DND-41 (cell line): Measurements from ENCODE around the gene HDAC6.

Experiments
- ATAC-seq: fragments of 200-7000 bp; cut with Tn5 transposase; 3 replicates; pipeline ENCODE4 v1.9.1; 2021; ENCODE audit warnings: low read depth; ENCODE audit not compliant: insufficient read depth
- DNase-seq: peaks from one replicate; pipeline ENCODE4 v3.0.0-alpha.2; 2020
- H2AFZ ChIP-seq: 2 replicates; pipeline ENCODE4 v1.6.0; 2012; ENCODE audit warnings: low read depth, low read length
- H3K27ac ChIP-seq: 2 replicates; pipeline ENCODE4 v1.5.1; 2012; ENCODE audit warnings: low read length, inconsistent platforms
- H3K27me3 ChIP-seq: fragments of 200-600 bp; sonication (generic); 2 replicates; pipeline ENCODE4 v1.6.0; 2012; ENCODE audit warnings: low read length, mild to moderate bottlenecking, inconsistent platforms; ENCODE audit not compliant: insufficient read depth, poor library complexity
- H3K36me3 ChIP-seq: 2 replicates; pipeline ENCODE4 v1.5.1; 2012; ENCODE audit warnings: low read length, inconsistent platforms; ENCODE audit not compliant: insufficient read depth
- H3K4me1 ChIP-seq: 2 replicates; pipeline ENCODE4 v1.5.1; 2012; ENCODE audit warnings: mild to moderate bottlenecking, low read length; ENCODE audit not compliant: insufficient read depth
- H3K4me2 ChIP-seq: 2 replicates; pipeline ENCODE4 v1.6.0; 2012; ENCODE audit warnings: mild to moderate bottlenecking, moderate library complexity, low read length, inconsistent platforms; ENCODE audit not compliant: insufficient read depth
- H3K4me3 ChIP-seq, 2 experiments: fragments of 200-600 bp in 1 of 2; shearing (Covaris generic) in 1 of 2; 2 replicates each; pipeline ENCODE4 v1.5.1; 2012 to 2016; ENCODE audit warnings: inconsistent platforms in 2 of 2, low read length in 2 of 2, mild to moderate bottlenecking in 2 of 2, low read depth in 1 of 2, moderate library complexity in 1 of 2
- H3K79me2 ChIP-seq: 2 replicates; pipeline ENCODE4 v1.6.0; 2012; ENCODE audit warnings: low read length, inconsistent platforms; ENCODE audit not compliant: insufficient read depth
- H3K9ac ChIP-seq: 2 replicates; pipeline ENCODE4 v1.6.0; 2012; ENCODE audit warnings: low read depth, mild to moderate bottlenecking, inconsistent platforms, low read length, moderate library complexity
- H3K9me3 ChIP-seq: 2 replicates; pipeline ENCODE4 v1.5.1; 2012; ENCODE audit warnings: low read length, moderate library complexity, mild to moderate bottlenecking, inconsistent platforms; ENCODE audit not compliant: insufficient read depth, severe bottlenecking
- H4K20me1 ChIP-seq: 2 replicates; pipeline ENCODE4 v1.6.0; 2012; ENCODE audit warnings: low read length; ENCODE audit not compliant: insufficient read depth
- CTCF ChIP-seq: IDR thresholded peaks from 2 replicates; pipeline ENCODE4 v1.5.1; 2012; ENCODE audit warnings: borderline replicate concordance, low read length, moderate library complexity, mild to moderate bottlenecking; ENCODE audit not compliant: poor library complexity, severe bottlenecking; ENCODE audit errors: extremely low read depth
- EZH2 ChIP-seq: IDR thresholded peaks from 3 replicates; pipeline ENCODE4 v1.6.1; 2012; ENCODE audit warnings: borderline replicate concordance, low read depth, mild to moderate bottlenecking, moderate library complexity, low read length, inconsistent platforms; ENCODE audit not compliant: severe bottlenecking

The HDAC6 gene

GRCh38 chrX:48834383-48834709 lies 32.5 kb downstream of the HDAC6 start:
- TF ChIP-seq CTCF (no peak), EZH2 (no peak)
- H3K4me1 ChIP-seq = no peaks in the 10 kb centered on the region
- no peaks in the 10 kb centered on the region for H3K27me3 ChIP-seq
- H3K36me3 ChIP-seq = no peaks in the 10 kb centered on the region
- H3K27ac ChIP-seq = no peak overlapping the region
- H2AFZ ChIP-seq = no peak overlapping the region
- no peaks in the 10 kb centered on the region for H3K9me3 ChIP-seq
- H3K4me2 ChIP-seq = no peak overlapping the region
- ATAC-seq (no peak), DNase-seq (no peak)
- no peak overlapping the region for H3K9ac ChIP-seq
- H3K79me2 ChIP-seq = no peaks in the 10 kb centered on the region
- H3K4me3 ChIP-seq = no peak overlapping the region
- H4K20me1 ChIP-seq = no peaks in the 10 kb centered on the region

- Histone ChIP-seq H3K79me2 (no peaks in the 10 kb centered on the region), H3K4me2 (no peak within 1 kb of the TSS), H3K9me3 (no peaks in the 10 kb centered on the region), H3K4me1 (no peaks in the 10 kb centered on the region), H2AFZ (no peak within 1 kb of the TSS), H3K4me3 (no peak within 1 kb of the TSS), H3K27ac (no peak within 1 kb of the TSS), H4K20me1 (no peaks in the 10 kb centered on the region), H3K36me3 (no peaks in the 10 kb centered on the region), H3K27me3 (no peaks in the 10 kb centered on the region), H3K9ac (no peak within 1 kb of the TSS)
- DNase-seq (no peak), ATAC-seq (no peak)
- TF ChIP-seq EZH2 (no peak), CTCF (no peak)
Observed at GRCh38 chrX:48835524-48836329, 33.9 kb downstream of the HDAC6 start, which contains the start of gene PCSK1N. Gene PCSK1N (minus strand): TSS chrX:48835610. CDS start chrX:48835532, 78 bp downstream.

GRCh38 chrX:48839686-48840085 lies 37.8 kb downstream of the HDAC6 start:
- Histone ChIP-seq H3K4me1 (no peaks in the 10 kb centered on the region), H3K4me3 (no peak overlapping the region), H3K9me3 (no peaks in the 10 kb centered on the region), H3K27me3 (no peaks in the 10 kb centered on the region), H3K4me2 (no peak overlapping the region), H3K79me2 (no peaks in the 10 kb centered on the region), H4K20me1 (no peaks in the 10 kb centered on the region), H3K36me3 (no peaks in the 10 kb centered on the region), H3K9ac (no peak overlapping the region), H2AFZ (no peak overlapping the region), H3K27ac (no peak overlapping the region)
- no peak for ATAC-seq
- no peak for TF ChIP-seq CTCF
- TF ChIP-seq EZH2 = no peak
- DNase-seq = no peak
